NT2/D1 (cell line): ENCODE measurements around the gene CBLB.

Source experiments
- SUZ12 ChIP-seq: IDR thresholded peaks from 2 replicates; pipeline ENCODE4 v1.6.1; 2011; ENCODE audit not compliant: insufficient read length, insufficient read depth; ENCODE audit errors: extremely low read depth
- YY1 ChIP-seq: IDR thresholded peaks from 2 replicates; pipeline ENCODE4 v1.6.1; 2011; ENCODE audit not compliant: insufficient read length, insufficient read depth

DNA sequence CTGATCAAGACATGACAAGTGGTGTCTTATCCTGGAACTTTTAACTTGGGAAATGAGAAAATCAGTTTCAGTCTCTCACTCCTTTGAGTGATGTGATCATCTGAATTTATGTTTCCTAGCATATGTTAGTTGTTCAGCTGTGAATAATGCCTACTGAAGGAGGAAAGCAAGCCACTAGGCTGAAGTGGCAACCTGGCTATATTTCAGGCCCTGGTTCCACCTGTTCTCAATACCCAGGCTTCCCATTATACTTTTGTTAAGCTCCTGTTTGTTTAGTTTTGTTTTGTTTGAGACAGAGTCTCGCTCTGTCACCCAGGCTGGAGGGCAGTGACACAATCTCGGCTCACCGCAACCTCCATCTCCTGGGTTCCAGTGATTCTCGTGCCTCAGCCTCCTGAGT, 258.3 kb downstream of the CBLB start:
- TF ChIP-seq YY1 (no peak), SUZ12 (no peak)
